NCI-H187 treated with DMSO at 0.1 percent for 48 hours (cell line): ENCODE data around the gene SCFD1.
A peak's percentile ranks its signal among the peaks of the same experiment; 100 is the strongest.
"Not testable (repeated sequence)": the region's sequence is repeated elsewhere in the genome, so short reads cannot be mapped to it uniquely, and the experiment has no call there.

Source experiments
- DNase-seq: peaks from one replicate; lab custom pipeline; 2025; lab: John Stamatoyannopoulos, UW

The SCFD1 gene

GRCh38 chr14:30673071-30673470, 51.0 kb downstream of the SCFD1 start:
- no peak for DNase-seq

DNA sequence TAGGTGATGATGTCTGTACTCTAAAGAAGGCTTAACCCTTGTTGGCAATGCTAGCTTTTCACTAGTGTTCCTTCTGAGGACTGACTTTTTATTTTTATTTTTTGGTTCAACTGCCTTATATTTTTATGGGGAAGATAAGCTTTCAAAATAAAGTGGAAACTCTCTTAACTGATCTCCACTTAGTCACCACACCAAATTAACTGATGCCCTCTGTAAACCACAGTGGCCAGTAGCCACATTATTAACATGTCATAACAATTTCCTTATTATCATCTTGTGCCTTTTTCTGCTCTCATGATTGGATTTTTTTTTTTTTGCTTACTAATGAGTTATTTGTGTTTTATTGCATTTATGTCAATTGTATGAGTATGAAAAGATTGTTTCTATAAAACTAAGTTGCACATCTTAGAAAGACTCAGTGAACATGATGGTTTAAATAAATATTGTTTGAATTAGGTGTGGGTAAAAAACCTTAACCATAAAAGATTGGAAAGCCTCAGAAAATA, 56.9 kb downstream of the SCFD1 start:
- no peak for DNase-seq

DNA sequence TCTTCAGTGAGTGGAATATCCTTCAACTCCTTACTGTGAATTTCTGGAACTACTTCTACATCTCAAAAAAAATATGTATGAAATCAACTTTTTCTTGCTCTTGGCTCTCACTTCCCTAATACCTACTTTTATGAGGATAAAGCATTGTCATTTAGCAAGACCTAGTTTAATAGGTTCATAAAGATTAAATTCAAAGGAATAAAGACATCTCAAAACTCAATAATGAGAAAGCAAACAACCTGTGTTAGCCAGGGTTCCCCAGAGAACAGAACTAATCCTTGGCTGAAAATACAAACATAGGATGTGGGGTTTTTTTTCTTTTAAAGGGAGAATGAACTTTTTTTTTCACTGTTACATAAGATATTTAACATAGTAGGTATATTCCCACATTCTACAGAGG, 57.9 kb downstream of the SCFD1 start:
- no peak for DNase-seq

DNA sequence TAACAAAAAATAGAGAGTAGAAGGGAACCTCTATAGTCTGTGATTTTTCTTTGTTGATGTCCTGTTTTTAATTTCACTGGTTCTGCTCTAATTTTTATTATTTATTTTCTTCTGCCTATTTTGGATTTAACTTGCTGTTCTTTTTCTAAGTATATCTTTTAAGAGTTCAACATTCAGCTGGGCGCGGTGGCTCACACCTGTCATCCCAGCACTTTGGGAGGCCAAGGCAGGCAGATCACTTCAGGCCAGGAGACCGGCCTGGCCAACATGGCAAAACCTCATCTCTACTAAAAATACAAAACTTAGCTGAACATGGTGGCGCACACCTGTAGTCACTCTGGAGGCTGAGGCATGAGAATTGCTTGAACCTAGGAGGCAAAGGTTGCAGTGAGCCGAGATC, 58.7 kb downstream of the SCFD1 start:
- not testable (repeated sequence) for DNase-seq

- no peak for DNase-seq
Observed at GRCh38 chr14:30681752-30682355, 59.7 kb downstream of the SCFD1 start.

DNA sequence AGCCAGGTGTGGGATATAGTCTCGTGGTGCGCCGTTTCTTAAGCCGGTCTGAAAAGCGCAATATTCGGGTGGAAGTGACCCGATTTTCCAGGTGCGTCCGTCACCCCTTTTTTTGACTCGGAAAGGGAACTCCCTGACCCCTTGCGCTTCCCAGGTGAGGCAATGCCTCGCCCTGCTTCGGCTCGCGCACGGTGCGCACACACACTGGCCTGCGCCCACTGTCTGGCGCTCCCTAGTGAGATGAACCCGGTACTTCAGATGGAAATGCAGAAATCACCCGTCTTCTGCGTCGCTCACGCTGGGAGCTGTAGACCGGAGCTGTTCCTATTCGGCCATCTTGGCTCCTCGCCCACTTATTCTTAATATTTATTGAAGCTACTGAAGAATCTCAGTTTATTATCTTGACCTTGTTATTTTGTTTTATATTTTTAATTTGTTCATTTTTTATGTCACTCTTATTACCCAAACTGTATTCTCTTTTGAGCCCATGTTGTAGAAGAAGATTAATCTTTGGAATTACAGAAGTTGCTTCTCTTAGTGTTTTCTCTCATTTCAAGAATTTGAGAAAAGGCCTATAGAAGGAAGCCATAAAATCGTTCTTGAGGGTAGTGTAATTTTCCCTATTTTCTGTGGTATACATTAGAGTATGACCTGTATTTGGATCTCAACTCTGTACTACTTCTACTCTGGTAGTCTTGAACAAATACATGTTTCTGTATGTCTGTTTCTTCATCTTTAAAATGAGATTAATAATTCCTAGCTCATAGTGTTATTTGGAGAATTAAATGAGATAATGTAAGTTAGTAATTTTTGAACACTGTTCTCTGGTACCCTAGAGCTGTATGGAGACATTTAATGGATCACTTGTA, 68.6 kb downstream of the SCFD1 start:
- DNase-seq: peak; percentile 12

DNA sequence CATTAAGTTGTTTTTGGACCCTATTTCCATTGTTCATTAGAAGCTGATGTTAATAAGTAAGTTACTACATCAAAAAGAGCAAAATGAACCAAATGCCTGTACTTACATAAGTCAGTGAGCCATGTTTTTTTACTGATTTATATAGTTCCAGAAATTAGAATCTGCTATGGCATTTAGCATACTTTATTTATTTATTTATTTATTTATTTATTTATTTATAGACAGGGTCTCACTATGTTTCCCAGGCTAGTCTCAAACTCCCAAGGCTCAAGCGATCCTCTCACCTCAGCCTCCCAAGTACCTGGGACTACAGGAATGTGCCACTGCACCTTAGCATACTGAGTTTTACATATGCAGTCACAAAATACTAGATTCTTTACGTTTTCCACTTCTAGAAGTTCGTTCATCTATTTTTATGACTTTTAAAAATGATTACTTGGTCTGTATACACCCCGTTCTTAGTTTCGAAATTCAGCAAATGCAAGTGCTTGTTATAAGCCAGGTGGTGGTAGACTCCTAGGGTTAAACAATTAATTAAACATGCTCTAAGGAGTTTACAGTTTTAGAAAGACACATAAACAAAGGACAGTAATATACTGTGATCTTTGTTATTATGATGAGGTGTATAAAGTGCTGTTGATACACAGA, 69.8 kb downstream of the SCFD1 start:
- no peak for DNase-seq

DNA sequence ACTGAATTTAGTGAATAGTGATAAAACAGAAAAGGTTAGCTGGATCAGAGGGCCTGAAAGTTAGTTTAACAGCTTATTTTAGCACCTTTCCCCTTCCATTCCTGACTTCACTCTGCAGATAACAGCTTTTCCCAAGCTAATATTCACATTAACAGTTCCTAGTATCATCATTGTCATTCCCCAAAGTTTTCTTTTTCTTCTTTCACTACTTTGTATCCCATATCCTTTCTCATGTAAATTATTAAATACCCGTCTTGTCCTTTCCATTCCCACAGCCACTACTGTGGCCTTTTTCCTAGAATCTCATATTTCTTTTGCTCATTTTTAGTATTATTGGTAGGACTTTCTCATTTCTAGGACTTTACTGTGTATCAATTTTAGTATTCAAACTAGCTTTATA, 70.5 kb downstream of the SCFD1 start:
- no peak for DNase-seq

- DNase-seq: no peak
Observed at GRCh38 chr14:30698463-30698862, 76.3 kb downstream of the SCFD1 start.

GRCh38 chr14:30706704-30707103, 84.6 kb downstream of the SCFD1 start:
- DNase-seq: no peak

DNA sequence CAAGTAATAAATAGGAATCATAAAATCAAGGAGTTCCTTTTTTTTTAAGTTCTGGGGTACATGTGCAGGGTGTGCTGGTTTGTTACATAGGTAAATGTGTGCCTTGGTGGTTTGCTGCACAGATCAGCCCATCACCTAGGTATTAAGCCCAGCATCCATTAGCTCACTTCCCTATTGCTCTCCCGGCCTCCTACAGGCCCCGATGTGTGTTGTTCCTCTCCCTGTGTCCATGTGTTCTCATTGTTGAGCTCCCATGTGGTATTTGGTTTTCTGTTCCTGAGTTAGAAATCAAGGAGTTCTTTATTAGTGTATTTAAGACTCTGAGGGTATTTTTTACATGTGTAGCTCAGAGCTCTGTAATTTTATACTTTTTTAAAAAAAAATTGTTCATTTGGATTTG, 86.0 kb downstream of the SCFD1 start:
- DNase-seq: no peak

- DNase-seq: no peak
Observed at GRCh38 chr14:30709201-30709600, 87.1 kb downstream of the SCFD1 start.

- no peak for DNase-seq
Observed at GRCh38 chr14:30710876-30711275, 88.8 kb downstream of the SCFD1 start.

- DNase-seq: no peak
Observed at GRCh38 chr14:30719137-30719536, 97.0 kb downstream of the SCFD1 start.

- no peak for DNase-seq
Observed at GRCh38 chr14:30725763-30726162, 103.6 kb downstream of the SCFD1 start.

GRCh38 chr14:30728471-30728870, 106.4 kb downstream of the SCFD1 start:
- DNase-seq: no peak

DNA sequence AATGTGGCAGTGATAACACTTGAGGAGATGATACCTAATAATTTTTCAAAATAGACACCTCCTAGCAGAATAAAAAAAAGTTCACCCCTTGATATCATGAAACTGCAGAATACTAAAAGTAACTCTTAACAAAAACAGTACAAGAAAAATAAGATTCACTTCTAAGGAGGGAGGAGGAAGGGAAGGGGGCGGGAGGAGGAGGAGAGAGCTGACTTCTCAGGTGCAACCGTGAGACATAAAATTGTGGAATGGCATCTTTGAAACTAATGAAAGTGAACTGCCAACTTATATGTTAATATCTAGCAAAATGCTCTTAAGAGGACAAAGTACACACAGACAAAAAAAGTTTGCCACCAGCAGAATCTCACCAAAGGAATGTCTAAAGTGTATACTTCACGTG, 115.8 kb downstream of the SCFD1 start:
- DNase-seq: no peak

- no peak for DNase-seq
Observed at GRCh38 chr14:30738978-30739377, 116.9 kb downstream of the SCFD1 start.

GRCh38 chr14:30748343-30748742, 126.2 kb downstream of the SCFD1 start:
- no peak for DNase-seq

DNA sequence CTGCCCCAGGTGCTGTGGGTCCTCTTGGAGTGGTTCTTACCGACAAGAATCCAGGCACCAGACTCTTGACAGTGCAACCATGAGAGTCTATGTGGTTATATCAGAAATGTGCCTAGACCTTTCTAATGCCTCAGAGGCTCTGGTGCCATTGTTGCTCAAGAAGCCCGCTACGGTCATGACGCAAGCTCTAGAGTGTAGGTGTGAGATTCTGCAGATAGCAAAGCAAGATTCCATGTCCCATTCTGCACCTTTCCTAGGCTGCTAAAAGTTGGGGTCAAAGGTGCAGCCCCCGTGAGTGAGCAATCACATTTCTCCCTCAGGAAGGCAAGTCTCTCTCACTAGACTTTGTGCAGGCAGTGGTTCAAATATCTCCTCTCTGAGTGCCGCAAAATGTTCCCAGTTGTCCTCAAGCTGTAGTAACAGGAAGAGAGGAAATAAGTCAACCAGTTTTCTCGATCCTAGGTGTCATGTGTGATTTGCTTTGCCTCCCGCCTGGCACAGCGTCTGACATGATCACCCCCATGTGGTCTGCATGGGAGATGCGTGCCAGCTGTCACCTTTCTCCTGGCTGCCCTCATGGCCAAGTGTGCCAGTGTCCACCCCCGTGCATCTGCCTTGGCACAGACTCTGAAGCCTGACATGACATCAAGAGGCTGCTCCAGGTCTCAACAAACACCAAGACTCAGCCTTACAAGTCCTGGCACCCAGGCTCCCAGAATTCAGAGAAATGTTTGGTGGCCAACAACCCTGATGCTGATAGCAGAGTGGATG, 129.7 kb downstream of the SCFD1 start:
- DNase-seq: no peak

DNA sequence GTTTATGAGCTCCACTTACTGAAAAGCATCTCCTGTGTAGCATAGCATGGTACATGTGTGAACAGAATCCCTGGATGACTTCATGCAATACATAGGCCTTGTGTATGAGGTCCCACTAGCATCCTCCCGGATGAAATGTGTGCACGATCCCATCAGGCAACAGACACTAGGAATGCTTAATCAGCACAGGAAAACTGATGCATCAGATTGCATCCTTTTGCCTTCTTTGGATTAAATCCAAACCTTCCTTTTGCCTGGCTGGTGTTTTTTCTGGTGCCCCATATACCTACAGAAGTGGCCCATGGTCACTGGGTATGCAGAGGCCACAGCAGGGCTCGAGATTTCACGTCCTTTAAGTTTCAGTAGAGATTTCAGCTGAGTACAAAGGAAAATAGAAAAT, 131.3 kb downstream of the SCFD1 start:
- DNase-seq: no peak

- DNase-seq: no peak
Observed at GRCh38 chr14:30754778-30755177, 132.7 kb downstream of the SCFD1 start.
